ENCODE data around the gene ARHGAP22.

- no peak for TF ChIP-seq CTCF (conservative IDR thresholded peaks at IDR 0.05; ENCODE audit: low read length)
- no peak for TF ChIP-seq EZH2phosphoT487 (IDR thresholded peaks at IDR 0.05; ENCODE audit: borderline replicate concordance, low read depth, low read length)
Measured at GRCh38 chr10:48492201-48492600, 112.7 kb downstream of the ARHGAP22 start.

Measured in OCI-LY7 (cell line).